ENCODE results near the gene CRYL1. TPM values are rescaled to one million over a fixed set of nuclear protein-coding genes. Genes with fewer than 3 reads are reported as not detected.

The CRYL1 gene
- total and polyA plus RNA-seq, 2 of the 13 experiments (the other 11 are each of a cell fraction or from before 2014, with no cell fraction given) = 57.2 to 115 TPM

- TF ChIP-seq, protein P1, sequence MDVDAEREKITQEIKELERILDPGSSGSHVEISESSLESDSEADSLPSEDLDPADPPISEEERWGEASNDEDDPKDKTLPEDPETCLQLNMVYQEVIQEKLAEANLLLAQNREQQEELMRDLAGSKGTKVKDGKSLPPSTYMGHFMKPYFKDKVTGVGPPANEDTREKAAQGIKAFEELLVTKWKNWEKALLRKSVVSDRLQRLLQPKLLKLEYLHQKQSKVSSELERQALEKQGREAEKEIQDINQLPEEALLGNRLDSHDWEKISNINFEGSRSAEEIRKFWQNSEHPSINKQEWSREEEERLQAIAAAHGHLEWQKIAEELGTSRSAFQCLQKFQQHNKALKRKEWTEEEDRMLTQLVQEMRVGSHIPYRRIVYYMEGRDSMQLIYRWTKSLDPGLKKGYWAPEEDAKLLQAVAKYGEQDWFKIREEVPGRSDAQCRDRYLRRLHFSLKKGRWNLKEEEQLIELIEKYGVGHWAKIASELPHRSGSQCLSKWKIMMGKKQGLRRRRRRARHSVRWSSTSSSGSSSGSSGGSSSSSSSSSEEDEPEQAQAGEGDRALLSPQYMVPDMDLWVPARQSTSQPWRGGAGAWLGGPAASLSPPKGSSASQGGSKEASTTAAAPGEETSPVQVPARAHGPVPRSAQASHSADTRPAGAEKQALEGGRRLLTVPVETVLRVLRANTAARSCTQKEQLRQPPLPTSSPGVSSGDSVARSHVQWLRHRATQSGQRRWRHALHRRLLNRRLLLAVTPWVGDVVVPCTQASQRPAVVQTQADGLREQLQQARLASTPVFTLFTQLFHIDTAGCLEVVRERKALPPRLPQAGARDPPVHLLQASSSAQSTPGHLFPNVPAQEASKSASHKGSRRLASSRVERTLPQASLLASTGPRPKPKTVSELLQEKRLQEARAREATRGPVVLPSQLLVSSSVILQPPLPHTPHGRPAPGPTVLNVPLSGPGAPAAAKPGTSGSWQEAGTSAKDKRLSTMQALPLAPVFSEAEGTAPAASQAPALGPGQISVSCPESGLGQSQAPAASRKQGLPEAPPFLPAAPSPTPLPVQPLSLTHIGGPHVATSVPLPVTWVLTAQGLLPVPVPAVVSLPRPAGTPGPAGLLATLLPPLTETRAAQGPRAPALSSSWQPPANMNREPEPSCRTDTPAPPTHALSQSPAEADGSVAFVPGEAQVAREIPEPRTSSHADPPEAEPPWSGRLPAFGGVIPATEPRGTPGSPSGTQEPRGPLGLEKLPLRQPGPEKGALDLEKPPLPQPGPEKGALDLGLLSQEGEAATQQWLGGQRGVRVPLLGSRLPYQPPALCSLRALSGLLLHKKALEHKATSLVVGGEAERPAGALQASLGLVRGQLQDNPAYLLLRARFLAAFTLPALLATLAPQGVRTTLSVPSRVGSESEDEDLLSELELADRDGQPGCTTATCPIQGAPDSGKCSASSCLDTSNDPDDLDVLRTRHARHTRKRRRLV (CRISPR knock-in tag; IDR thresholded peaks at IDR 0.05) = no peak; the same call in 1 of the 2 replicates
- no peak for TF ChIP-seq ZNF34 (CRISPR knock-in tag; IDR thresholded peaks at IDR 0.05; ENCODE audit: borderline replicate concordance)
- TF ChIP-seq YY1 (IDR thresholded peaks at IDR 0.05; ENCODE audit: insufficient read depth, insufficient replicate concordance, low read depth, low read length) = peak; percentile 58
Observed at GRCh38 chr13:20566898-20567874, 41.5 kb upstream of the CRYL1 start, which contains the start of gene IFT88 (continued).

DNA sequence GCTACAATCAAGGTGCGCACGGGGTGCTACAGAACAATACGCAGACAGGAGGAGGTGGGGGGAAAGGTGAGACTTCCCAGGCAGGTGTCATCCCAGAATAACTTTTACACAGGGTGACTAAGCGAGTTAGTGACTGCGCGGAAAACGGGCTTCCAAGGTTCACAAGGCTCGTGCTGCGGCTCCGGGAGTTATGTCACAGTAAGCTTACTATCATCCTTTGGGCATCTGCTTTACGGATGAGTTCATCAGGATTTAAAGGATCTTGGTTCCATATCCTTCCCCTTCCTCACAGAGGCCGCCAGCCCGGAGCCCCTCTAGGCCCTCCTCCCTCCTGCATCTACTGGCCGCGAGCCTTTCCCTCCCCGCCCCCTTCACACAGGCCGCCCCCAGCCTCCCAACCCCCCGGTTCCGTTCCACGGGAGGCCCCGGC is 40.8 kb upstream of the CRYL1 start:
- Histone ChIP-seq H3K9me3 (ENCODE audit: low read length) (peaks cover 8% of the 10 kb centered on the region; the same call in 1 of the 2 replicates), H2AFZ (ENCODE audit: low read length) (no peak overlapping the region), H4K20me1 (ENCODE audit: insufficient read depth, low read length) (no peaks in the 10 kb centered on the region), H3K36me3 (replicated peaks in 1 of 2; ENCODE audit: control insufficient read depth in 1 of 2, insufficient read depth in 2 of 2, low read length in 2 of 2) (no peaks in the 10 kb centered on the region), H3K79me2 (ENCODE audit: insufficient read depth, low read length) (peaks cover 5% of the 10 kb centered on the region), H3K4me3 (replicated peaks in 1 of 3; ENCODE audit: insufficient read depth in 1 of 3, low read depth in 2 of 3, low read length in 3 of 3) (peak overlapping the region; percentile 65 to 74 (median 72)), H3K9ac (ENCODE audit: insufficient read depth, low read depth, low read length) (peak overlapping the region; percentile 82), H3K4me1 (ENCODE audit: insufficient read depth, low read length) (peaks cover 29% of the 10 kb centered on the region), H3K4me2 (ENCODE audit: low read depth, low read length) (peak overlapping the region; percentile 83), H3K27ac (ENCODE audit: extremely low read length, insufficient read depth, low read length) (peak overlapping the region; percentile 93), H3K27me3 (ENCODE audit: control insufficient read depth in 1 of 2, insufficient read depth in 2 of 2, low read length in 2 of 2) (no peaks in the 10 kb centered on the region)
- ATAC-seq (peak; percentile 72), FAIRE-seq (no peak), DNase-seq (ENCODE audit: low spot score) (peak; percentile 76)
- in situ Hi-C loops (cut with HindIII; ENCODE audit: extremely low pct_ligation_motif_present, low pct_unique_long_range_greater_than_20kb) = no loop called here
- BruUV-seq (replicated peaks) = TSS peak; percentile 92
- intact Hi-C loops (cut with micrococcal nuclease; ENCODE audit: unreplicated experiment) = loop anchor here (2.0 kb wide), 1 partner anchor 70 kb away; no protein-coding TSS in a partner anchor
- under 1% methylated on average over 15 of the region's 21 CpGs for WGBS (ENCODE audit: low lambda C conversion rate)
- ChIA-PET POLR2A (interaction anchor here (1.0 to 2.9 kb wide), 4 partner anchors 16 to 61 kb away, joined by 3 to 11 read pairs (median 4); partner anchors contain the start of gene CRYL1), CTCF (ENCODE audit: low intra/inter-chr PET ratio, low total read pairs) (no interaction called here)
- TF ChIP-seq ZEB1 (IDR thresholded peaks at IDR 0.05; ENCODE audit: insufficient replicate concordance, low read depth) (peak; percentile 84), ZNF788 (CRISPR knock-in tag; IDR thresholded peaks at IDR 0.05; ENCODE audit: borderline replicate concordance) (0 out of 2 replicates have a peak, but pooled peaks have one; percentile 7), FOXA1 (IDR thresholded peaks at IDR 0.05) (no peak), FOXA1 (CRISPR knock-in tag; IDR thresholded peaks at IDR 0.05) (0 out of 2 replicates have a peak, but pooled peaks have one; percentile 3), ARID5B (CRISPR knock-in tag; IDR thresholded peaks at IDR 0.05) (0 out of 2 replicates have a peak, but pooled peaks have one; percentile 29), MED13 (CRISPR knock-in tag; IDR thresholded peaks at IDR 0.05) (0 out of 2 replicates have a peak, but pooled peaks have one; percentile 30), TBL1XR1 (IDR thresholded peaks at IDR 0.05; ENCODE audit: borderline replicate concordance, low read length, partially characterized antibody) (no peak)
- TF ChIP-seq, protein P2, sequence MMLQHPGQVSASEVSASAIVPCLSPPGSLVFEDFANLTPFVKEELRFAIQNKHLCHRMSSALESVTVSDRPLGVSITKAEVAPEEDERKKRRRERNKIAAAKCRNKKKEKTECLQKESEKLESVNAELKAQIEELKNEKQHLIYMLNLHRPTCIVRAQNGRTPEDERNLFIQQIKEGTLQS (CRISPR knock-in tag; IDR thresholded peaks at IDR 0.05) = peak; percentile 45; the same call in 1 of the 2 replicates

All from HepG2 (cell line).